SW480 (cell line): Measurements from ENCODE around the gene CCDC57.
A peak's percentile ranks its signal among the peaks of the same experiment; 100 is the strongest.
"Not testable (repeated sequence)": the region's sequence is repeated elsewhere in the genome, so short reads cannot be mapped to it uniquely, and the experiment has no call there.

ENCODE experiments used
- DNase-seq: peaks from one replicate; pipeline ENCODE4 v3.0.0-alpha.2; 2016; ENCODE audit warnings: low spot score

The CCDC57 gene

GRCh38 chr17:82222816-82223215 is 10.2 kb upstream of the CCDC57 start:
- no peak for DNase-seq

- DNase-seq: no peak
Observed at GRCh38 chr17:82221341-82221902, 8.8 kb upstream of the CCDC57 start.

GRCh38 chr17:82219753-82220709 is 7.4 kb upstream of the CCDC57 start:
- no peak for DNase-seq

- DNase-seq: no peak
Observed at GRCh38 chr17:82219083-82219482, 6.4 kb upstream of the CCDC57 start.

GRCh38 chr17:82218349-82219075 is 5.9 kb upstream of the CCDC57 start:
- DNase-seq: no peak

- DNase-seq: peak; percentile 85
Observed at GRCh38 chr17:82217530-82218204, 5.0 kb upstream of the CCDC57 start.

- no peak for DNase-seq
Observed at GRCh38 chr17:82217120-82217529, 4.5 kb upstream of the CCDC57 start.

- peak; percentile 94 for DNase-seq
Observed at GRCh38 chr17:82216301-82217119, 3.9 kb upstream of the CCDC57 start.

- DNase-seq: no peak
Observed at GRCh38 chr17:82215972-82216300, 3.3 kb upstream of the CCDC57 start.

GRCh38 chr17:82215095-82215971 is 2.7 kb upstream of the CCDC57 start:
- no peak for DNase-seq

- DNase-seq: no peak
Observed at GRCh38 chr17:82214012-82214628, 1.5 kb upstream of the CCDC57 start.

- peak; percentile 72 for DNase-seq
Observed at GRCh38 chr17:82213251-82214011, 789 bp upstream of the CCDC57 start.

- not testable (repeated sequence) for DNase-seq
Observed at GRCh38 chr17:82210655-82211054, 2.0 kb downstream of the CCDC57 start.

GRCh38 chr17:82205720-82206508 is 6.7 kb downstream of the CCDC57 start:
- DNase-seq: peak; percentile 92

- peak; percentile 74 for DNase-seq
Observed at GRCh38 chr17:82204831-82205719, 7.6 kb downstream of the CCDC57 start.

GRCh38 chr17:82203920-82204319 is 8.7 kb downstream of the CCDC57 start:
- no peak for DNase-seq

GRCh38 chr17:82202981-82203380 is 9.7 kb downstream of the CCDC57 start:
- DNase-seq: no peak
